CD14-positive monocyte (primary cell): ENCODE measurements around the gene CACNA1H. TPM values are rescaled to one million over a fixed set of nuclear protein-coding genes. Genes with fewer than 3 reads are reported as not detected.

Experiments
- DNase-seq, 3 donors: peaks; one replicate each; pipeline ENCODE4 v3.0.0-alpha.2; 2011 to 2022
- H2AFZ ChIP-seq: 2 replicates; pipeline ENCODE4 v1.6.0; 2012; ENCODE audit warnings: mild to moderate bottlenecking, low read depth, low read length, inconsistent platforms; ENCODE audit not compliant: insufficient read depth, poor library complexity, severe bottlenecking
- H3K27ac ChIP-seq, 2 donors: 1 replicate in 1 of 2; 2 replicates in 1 of 2; pipeline ENCODE4 v1.5.1; 2012 to 2013; ENCODE audit warnings: low read length in 2 of 2, control low read depth in 1 of 2, inconsistent platforms in 1 of 2, low read depth in 1 of 2, mild to moderate bottlenecking in 1 of 2
- H3K27me3 ChIP-seq, 2 donors: one replicate each; pipeline versions ENCODE4 v1.6.0 to v1.6.1; 2011 to 2013; ENCODE audit warnings: low read length in 2 of 2; ENCODE audit not compliant: control insufficient read depth in 2 of 2, insufficient read depth in 2 of 2
- H3K36me3 ChIP-seq, 2 donors: replicated peaks in 1 of 2; 1 replicate in 1 of 2; 2 replicates in 1 of 2; pipeline versions ENCODE4 v1.5.1 to v1.6.1; 2012 to 2013; ENCODE audit warnings: low read length in 2 of 2, control low read depth in 1 of 2, inconsistent platforms in 1 of 2, mild to moderate bottlenecking in 1 of 2; ENCODE audit not compliant: insufficient read depth in 2 of 2, control insufficient read depth in 1 of 2
- H3K4me1 ChIP-seq, 2 donors: 1 replicate in 1 of 2; 2 replicates in 1 of 2; pipeline versions ENCODE4 v1.5.1 to v1.6.1; 2012 to 2013; ENCODE audit warnings: low read length in 2 of 2, control low read depth in 1 of 2, inconsistent platforms in 1 of 2, mild to moderate bottlenecking in 1 of 2, moderate library complexity in 1 of 2; ENCODE audit not compliant: insufficient read depth in 2 of 2, control insufficient read depth in 1 of 2
- H3K4me2 ChIP-seq: replicated peaks from 2 replicates; pipeline ENCODE3; 2012; ENCODE audit warnings: low read length, moderate library complexity, mild to moderate bottlenecking; ENCODE audit not compliant: poor library complexity, severe bottlenecking; ENCODE audit errors: extremely low read depth
- H3K4me3 ChIP-seq, 3 experiments: fragments of 200-600 bp in 1 of 3; sonication (generic) in 1 of 3; replicated peaks in 1 of 3; 1 replicate in 2 of 3; 2 replicates in 1 of 3; pipeline ENCODE4 v1.5.1; 2011 to 2013; ENCODE audit warnings: low read length in 3 of 3, mild to moderate bottlenecking in 3 of 3, control low read depth in 2 of 3, low read depth in 2 of 3, inconsistent platforms in 1 of 3, moderate library complexity in 1 of 3
- H3K79me2 ChIP-seq: 2 replicates; pipeline ENCODE4 v1.6.0; 2012; ENCODE audit warnings: mild to moderate bottlenecking, control low read depth, inconsistent platforms, low read length, moderate library complexity; ENCODE audit not compliant: insufficient read depth
- H3K9ac ChIP-seq: 2 replicates; pipeline ENCODE4 v1.6.0; 2017; ENCODE audit warnings: low read length, mild to moderate bottlenecking; ENCODE audit not compliant: insufficient read depth, poor library complexity, severe bottlenecking
- H3K9me3 ChIP-seq, 2 donors: replicated peaks in 1 of 2; 1 replicate in 1 of 2; 2 replicates in 1 of 2; pipeline versions ENCODE4 v1.5.1 to v1.6.1; 2012 to 2013; ENCODE audit warnings: low read length in 2 of 2, control low read depth in 1 of 2; ENCODE audit not compliant: control insufficient read depth in 1 of 2, insufficient read depth in 1 of 2
- H4K20me1 ChIP-seq: 2 replicates; pipeline ENCODE4 v1.6.0; 2012; ENCODE audit warnings: mild to moderate bottlenecking, low read length, control low read depth, moderate library complexity; ENCODE audit not compliant: insufficient read depth
- H3K27ac Mint-ChIP-seq, 7 donors: one replicate each; pipeline ENCODE4 v1.8.0; 2020; ENCODE audit warnings: mild to moderate bottlenecking in 7 of 7, mixed read lengths in 7 of 7, moderate library complexity in 6 of 7, inconsistent platforms in 2 of 7
- H3K27me3 Mint-ChIP-seq, 3 donors: one replicate each; pipeline ENCODE4 v1.8.0; 2021 to 2022; ENCODE audit warnings: low read depth in 3 of 3, mild to moderate bottlenecking in 3 of 3, mixed read lengths in 3 of 3, moderate library complexity in 3 of 3, inconsistent platforms in 1 of 3
- H3K36me3 Mint-ChIP-seq, 2 donors: one replicate each; pipeline ENCODE4 v1.8.0; 2020; ENCODE audit warnings: mixed read lengths in 2 of 2, inconsistent platforms in 1 of 2, mild to moderate bottlenecking in 1 of 2
- H3K4me1 Mint-ChIP-seq: one replicate; pipeline ENCODE4 v1.8.0; 2020; ENCODE audit warnings: mild to moderate bottlenecking, mixed read lengths
- H3K4me3 Mint-ChIP-seq, 2 donors: one replicate each; pipeline ENCODE4 v1.8.0; 2020; ENCODE audit warnings: mild to moderate bottlenecking in 2 of 2, mixed read lengths in 2 of 2, moderate library complexity in 1 of 2
- H3K9me3 Mint-ChIP-seq, 7 donors: one replicate each; pipeline ENCODE4 v1.8.0; 2020 to 2022; ENCODE audit warnings: mixed read lengths in 7 of 7, mild to moderate bottlenecking in 6 of 7, moderate library complexity in 6 of 7, inconsistent platforms in 2 of 7
- CTCF ChIP-seq: fragments of 200-600 bp; IDR thresholded peaks from one replicate; pipeline ENCODE4 v1.8.0; 2022; ENCODE audit warnings: antibody characterized with exemption, mild to moderate bottlenecking
- WGBS: methylation state at CpG from one replicate; pipeline ENCODE4 v1.1.5; 2013; ENCODE audit warnings: missing lambda C conversion rate; ENCODE audit not compliant: insufficient coverage; 5-methylcytosine and 5-hydroxymethylcytosine counted together
- intact Hi-C, 2 donors: fragments of 100-400 bp; cut with micrococcal nuclease; formaldehyde crosslinking; loops; one replicate each; pipeline versions ENCODE4 v1.15.0 to v1.15.1; 2023
- polyA plus RNA-seq, 3 donors: library from polyadenylated mRNA; depleted of rRNA in 1 of 3; unstranded in 2 of 3; stranded (reverse) in 1 of 3; fragments of 300-500 nt in 2 of 3; fragments of >200 nt in 1 of 3; fragmentation: Illumina TruSeq in 2 of 3; gene quantifications; 1 replicate in 2 of 3; 2 replicates in 1 of 3; pipeline ENCODE4 v1.2.3, GENCODE V29; 2012 to 2021

The CACNA1H gene
- polyA plus RNA-seq, 3 donors: not detected

GRCh38 chr16:1112506-1113184 is 40.3 kb upstream of the CACNA1H start:
- Mint-ChIP-seq H3K4me3 (no peak overlapping the region), H3K9me3 (peaks cover 0 to 2% (median 0%) of the 10 kb centered on the region in 7 donors), H3K27ac (no peak overlapping the region), H3K27me3 (peaks cover 9 to 28% (median 12%) of the 10 kb centered on the region in 3 donors), H3K4me1 (no peaks in the 10 kb centered on the region), H3K36me3 (no peaks in the 10 kb centered on the region)
- Histone ChIP-seq H3K4me2 (no peak overlapping the region), H3K27ac (no peak overlapping the region), H4K20me1 (no peaks in the 10 kb centered on the region), H3K27me3 (no peaks in the 10 kb centered on the region), H3K9me3 (no peaks in the 10 kb centered on the region), H3K4me1 (no peaks in the 10 kb centered on the region), H3K9ac (no peak overlapping the region), H2AFZ (no peak overlapping the region), H3K4me3 (no peak overlapping the region), H3K36me3 (no peaks in the 10 kb centered on the region), H3K79me2 (no peaks in the 10 kb centered on the region)
- no peak for DNase-seq
- intact Hi-C loops: no loop called here
- 67% methylated on average over 24 of the region's 26 CpGs for WGBS
- TF ChIP-seq CTCF: no peak

- no peak for DNase-seq
- H3K4me3 ChIP-seq: no peak overlapping the region
- no peaks in the 10 kb centered on the region for H3K36me3 Mint-ChIP-seq
- H3K27me3 Mint-ChIP-seq: peaks cover 7 to 25% (median 9%) of the 10 kb centered on the region in 3 donors
- no peaks in the 10 kb centered on the region for H3K27me3 ChIP-seq
- H3K27ac Mint-ChIP-seq: no peak overlapping the region
- no peaks in the 10 kb centered on the region for H3K4me1 ChIP-seq
- WGBS: 60% methylated on average over 12 of the region's 16 CpGs
- no peaks in the 10 kb centered on the region for H3K79me2 ChIP-seq
- H3K36me3 ChIP-seq: no peaks in the 10 kb centered on the region
- H3K9ac ChIP-seq: no peak overlapping the region
- H3K9me3 ChIP-seq: no peaks in the 10 kb centered on the region
- H3K4me2 ChIP-seq: no peak overlapping the region
- no peak overlapping the region for H3K4me3 Mint-ChIP-seq
- no peak overlapping the region for H2AFZ ChIP-seq
- H3K9me3 Mint-ChIP-seq: peaks cover 0 to 2% (median 0%) of the 10 kb centered on the region in 7 donors
- H4K20me1 ChIP-seq: no peaks in the 10 kb centered on the region
- intact Hi-C loops: no loop called here
- TF ChIP-seq CTCF: no peak
- H3K27ac ChIP-seq: no peak overlapping the region
- H3K4me1 Mint-ChIP-seq: no peaks in the 10 kb centered on the region
Observed at GRCh38 chr16:1113489-1113888, 39.4 kb upstream of the CACNA1H start.
